ENCODE measurements around the gene MT1F.

Gene MT1F

DNA sequence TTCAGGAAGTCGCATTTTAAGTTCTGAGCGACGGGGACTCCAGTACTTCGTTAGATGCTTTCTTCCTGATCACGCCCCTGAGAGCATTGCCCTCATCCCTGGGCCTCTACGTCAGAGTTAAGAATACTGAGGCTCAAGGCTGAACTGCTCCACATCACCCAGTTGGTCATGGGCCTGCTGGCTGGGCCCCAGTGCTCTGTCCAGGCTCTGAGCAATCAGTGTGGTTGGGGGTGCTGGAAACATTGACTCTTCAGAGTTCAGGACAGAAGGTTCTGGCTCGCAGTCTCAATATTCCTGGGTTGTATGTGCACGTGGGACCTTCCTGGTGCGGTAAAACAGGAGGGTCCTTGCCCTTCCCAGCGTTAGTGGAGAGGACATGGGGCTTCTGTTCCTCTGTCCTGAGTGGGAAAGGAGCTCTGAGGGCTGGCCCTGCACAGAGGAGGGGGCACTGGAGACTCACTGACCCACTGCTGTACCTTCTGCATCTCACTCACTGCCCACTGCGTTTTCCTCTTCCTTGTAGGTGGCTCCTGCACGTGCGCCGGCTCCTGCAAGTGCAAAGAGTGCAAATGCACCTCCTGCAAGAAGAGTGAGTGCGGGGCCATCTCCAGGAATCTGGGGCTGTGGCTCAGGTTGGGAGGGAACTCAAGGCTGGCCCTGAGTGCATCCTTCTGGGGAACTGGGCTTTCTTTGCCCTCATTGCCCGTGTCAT is 31.7 kb upstream of the MT1F start:
- peak; percentile 68 for DNase-seq

DNA sequence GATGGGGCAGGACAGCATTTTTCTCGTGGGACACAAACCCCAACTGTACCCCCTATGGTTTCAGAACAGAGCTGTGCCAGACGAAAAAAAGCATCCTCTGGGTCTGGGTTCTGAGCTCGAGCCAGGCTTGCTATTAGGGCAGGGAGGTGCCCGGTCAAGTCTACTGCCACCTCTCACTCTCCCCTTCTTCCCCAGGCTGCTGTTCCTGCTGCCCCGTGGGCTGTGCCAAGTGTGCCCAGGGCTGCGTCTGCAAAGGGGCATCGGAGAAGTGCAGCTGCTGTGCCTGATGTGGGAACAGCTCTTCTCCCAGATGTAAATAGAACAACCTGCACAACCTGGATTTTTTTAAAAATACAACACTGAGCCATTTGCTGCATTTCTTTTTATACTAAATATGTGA is 31.1 kb upstream of the MT1F start:
- no peak for DNase-seq

DNA sequence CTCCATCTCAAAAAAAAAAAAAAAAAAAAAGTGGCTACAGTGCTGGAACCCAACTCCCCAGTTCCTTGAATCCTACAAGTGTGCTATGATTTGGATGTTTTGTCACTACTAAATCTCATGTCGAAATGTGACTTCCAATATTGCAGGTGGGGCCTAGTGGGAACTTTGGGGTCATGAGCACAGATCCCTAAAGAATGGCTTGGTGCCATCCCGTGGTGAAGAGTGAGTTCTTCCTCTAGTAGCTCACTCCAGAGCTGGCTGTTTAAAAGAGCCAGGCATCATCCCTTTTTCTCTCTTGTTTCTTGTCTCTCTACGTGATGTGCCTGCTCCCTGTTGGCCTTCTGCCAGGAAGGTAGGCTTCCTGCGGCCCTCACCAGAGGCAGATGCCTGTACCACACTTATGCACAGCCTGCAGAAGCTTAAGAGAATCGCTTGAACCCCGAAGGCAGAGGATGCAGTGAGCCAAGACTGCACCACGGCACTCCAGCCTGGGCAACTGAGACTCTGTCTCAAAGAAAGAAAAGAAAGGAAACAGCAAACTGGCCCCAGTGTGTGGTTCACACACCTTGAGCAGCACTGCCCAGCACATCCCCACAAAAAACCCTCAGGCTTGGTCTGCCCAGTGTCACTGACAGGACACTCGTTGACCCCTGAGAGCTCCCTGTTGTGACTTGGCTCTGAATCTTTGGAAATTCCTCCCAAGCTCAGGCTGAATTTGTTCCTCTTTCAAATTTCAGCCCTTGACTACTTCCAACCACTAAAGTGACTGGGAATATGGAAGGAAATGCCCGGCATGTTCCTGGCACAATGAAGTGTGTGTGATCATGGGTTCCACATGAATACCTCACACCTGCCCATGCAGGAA is 29.0 kb upstream of the MT1F start:
- DNase-seq = no peak

DNA sequence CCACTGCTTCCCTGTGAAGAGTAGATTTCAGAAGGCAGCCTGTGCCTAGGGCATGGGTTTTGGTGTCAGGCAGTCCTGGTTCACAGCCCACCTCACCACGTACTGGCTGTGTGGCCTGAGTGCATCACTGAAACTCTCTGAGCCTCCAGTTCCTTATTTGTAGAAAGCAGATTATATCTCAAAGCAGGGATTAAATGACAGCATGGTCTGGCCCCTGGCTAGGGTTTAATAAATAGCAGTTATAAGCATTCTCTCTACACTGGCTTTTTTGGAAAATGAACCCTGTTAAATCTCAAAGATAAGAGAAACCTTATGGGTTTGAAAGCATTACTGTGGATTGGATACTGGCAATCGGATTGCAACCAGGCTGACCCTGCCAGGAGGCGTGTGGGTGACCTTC is 28.2 kb upstream of the MT1F start:
- no peak for DNase-seq

DNA sequence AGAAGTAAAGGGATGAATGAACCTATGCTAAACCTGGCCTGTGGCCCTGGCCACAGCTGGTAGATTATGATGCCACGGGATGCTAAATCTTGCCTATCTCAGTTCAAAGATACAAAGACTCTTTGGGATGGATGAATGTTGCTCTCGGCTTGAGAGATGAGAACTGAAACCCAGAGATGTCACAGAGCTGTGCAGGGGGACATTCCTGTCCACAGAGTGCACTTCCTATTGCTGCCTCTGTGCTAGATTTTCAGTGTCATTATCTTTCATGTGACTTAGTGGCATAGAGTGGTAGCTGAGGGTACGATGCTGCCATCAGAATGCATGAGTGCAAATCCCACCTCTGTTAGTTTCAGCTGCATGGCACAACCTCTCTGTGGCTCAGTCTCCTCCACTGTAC is 27.6 kb upstream of the MT1F start:
- no peak for DNase-seq

DNA sequence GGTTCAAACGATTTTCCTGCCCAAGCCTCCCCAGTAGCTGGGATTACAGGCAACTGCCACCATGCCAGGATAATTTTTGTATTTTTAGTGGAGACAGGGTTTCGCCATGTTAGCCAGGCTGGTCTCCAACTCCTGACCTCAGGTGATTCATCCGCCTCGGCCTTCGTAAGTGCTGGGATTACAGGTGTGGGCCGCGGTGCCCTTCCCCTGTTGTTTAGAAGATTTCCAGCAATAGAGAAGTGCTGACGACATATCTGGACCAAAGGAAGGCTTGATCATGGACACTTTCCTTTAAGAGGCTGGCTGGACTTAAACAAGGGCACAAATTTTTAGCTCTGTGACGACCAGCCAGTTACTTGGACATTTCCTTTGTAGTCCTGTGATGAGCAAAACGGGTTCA is 26.6 kb upstream of the MT1F start:
- DNase-seq = no peak

DNA sequence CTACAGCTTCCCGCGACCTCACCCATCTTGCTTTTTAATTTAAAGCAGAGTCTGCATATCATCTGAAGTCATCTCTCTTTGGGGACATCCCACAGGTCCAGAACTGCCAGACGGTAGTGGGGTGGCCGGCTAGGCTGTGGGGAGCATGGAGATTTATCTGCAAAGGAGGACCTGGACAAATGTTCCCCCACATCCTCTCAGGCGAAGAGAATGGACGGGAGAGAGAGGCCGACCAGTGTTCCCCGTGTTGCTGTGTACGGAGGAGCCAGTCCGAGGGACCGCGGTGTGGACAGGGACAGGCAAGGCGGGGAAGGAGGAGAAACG is 26.0 kb upstream of the MT1F start:
- no peak for DNase-seq

DNA sequence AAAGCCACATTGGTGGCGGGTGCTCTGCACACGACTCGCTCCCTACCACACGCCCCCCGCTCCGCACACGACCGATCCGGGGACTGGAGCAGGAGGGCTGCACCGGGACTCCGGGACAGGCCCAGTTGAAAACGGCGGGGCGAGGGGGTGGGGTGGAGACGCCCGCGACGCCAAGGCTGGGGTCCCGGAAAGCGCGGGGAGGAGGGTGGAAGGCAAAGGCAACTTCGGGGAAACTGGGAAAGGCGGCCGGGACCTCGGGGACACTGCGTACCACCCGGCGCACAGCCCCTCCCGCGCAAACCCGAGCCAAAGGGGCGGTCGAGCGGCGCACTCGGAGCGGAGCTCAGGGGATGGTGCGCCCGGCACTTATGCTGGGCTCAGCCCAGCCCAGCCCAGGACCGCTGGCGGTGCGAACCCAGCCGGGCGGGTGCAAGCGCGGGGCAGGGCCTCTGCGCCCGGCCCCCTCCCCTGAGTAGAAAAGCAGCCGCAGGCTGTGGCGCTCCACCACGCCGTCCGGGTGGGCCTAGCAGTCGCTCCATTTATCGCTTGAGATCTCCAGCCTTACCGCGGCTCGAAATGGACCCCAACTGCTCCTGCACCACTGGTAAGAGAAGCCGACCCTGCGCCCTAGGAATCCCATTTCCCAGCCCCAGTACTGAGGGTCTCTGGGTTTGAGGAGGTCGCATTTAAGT is 25.5 kb upstream of the MT1F start, which contains the start of gene MT1M:
MT1M (plus strand) TSS at position 504 of the 692 bp plus-strand sequence; CDS start at position 577, 73 bp downstream.
- peak; percentile 52 for DNase-seq

DNA sequence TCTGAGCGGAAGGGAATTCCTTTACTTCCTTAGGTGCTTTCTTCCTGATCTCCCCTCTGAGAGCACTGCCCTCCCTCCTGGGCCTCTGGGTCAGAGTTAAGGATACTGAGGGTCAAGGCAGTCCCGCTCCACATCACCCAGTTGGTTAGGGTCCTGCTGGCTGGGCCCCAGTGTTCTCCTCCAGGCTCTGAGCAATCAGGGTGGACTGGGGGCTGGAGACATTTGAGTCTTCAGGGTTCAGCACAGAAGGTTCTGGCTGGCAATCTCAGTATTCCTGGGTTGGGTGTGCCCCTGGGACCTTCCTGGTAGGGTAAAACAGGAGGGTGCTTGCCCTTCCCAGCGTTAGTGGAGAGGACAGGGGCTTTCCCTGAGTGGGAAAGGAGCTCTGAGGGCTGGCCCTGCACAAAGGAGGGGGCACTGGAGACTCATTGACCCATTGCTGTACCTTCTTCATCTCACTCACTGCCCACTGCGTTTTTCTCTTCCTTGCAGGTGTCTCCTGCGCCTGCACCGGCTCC is 24.9 kb upstream of the MT1F start:
- no peak for DNase-seq

DNA sequence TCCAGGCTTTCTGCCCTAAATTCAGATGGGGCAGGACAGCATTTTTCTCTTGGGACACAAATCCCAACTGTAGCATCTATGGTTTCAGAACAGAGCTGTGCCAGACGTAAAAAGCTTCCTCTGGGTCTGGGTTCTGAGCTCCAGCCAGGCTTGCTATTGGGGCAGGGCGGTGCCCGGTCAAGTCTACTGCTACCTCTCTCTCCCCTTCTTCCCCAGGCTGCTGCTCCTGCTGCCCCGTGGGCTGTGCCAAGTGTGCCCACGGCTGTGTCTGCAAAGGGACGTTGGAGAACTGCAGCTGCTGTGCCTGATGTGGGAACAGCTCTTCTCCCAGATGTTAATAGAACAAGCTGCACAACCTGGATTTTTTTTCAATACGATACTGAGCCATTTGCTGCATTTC is 24.2 kb upstream of the MT1F start:
- no peak for DNase-seq

DNA sequence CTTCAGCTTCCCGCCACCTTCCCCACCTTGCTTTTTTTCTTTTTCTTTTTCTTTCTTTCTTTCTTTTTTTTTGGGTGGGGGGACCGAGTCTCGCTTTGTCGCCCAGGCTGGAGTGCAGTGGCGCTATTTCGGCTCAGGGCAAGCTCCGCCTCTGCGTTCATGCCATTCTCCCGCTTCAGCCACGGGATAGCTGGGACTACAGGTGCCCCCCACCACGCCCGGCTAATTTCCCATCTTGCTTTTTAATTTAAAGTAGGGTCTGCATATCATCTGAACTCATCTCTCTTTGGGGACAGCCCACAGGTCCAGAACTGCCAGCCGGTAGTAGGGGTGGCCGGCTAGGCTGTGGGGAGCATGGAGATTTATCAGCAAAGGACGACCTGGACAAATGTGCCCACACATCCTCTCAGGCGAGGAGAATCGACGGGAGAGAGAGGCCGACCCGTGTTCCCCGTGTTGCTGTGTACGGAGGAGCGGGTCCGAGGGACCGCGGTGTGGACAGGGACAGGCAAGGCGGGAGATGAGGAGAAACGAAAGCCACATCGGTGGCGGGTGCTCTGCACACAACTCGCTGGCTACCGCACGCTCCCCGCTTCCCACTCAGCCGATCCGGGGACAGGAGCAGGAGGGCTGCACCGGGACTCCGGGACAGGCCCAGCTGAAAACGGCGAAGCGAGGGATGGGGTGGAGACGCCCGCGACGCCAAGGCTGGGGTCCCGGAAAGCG is 22.9 kb upstream of the MT1F start:
- no peak for DNase-seq

DNA sequence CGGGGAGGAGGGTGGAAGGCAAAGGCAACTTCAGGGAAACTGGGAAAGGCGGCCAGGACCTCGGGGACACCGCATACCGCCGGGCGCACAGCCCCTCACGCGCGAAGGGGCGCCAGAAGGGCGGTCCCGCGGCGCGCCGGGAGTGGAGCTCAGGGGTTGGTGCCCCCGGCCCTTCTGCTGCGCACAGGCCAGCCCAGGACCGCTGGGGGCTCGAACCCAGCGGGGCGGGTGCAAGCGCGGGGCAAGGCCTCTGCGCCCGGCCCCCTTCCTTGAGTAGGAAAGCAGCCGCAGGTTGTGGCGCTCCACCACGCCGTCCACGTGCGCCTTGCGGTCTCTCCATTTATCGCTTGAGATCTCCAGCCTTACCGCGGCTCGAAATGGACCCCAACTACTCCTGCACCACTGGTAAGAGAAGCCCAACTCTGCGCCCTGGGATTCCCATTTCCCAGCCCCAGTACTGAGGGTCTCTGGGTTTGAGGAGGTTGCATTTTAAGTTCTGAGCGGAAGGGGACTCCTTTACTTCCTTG is 22.3 kb upstream of the MT1F start:
- DNase-seq = no peak

DNA sequence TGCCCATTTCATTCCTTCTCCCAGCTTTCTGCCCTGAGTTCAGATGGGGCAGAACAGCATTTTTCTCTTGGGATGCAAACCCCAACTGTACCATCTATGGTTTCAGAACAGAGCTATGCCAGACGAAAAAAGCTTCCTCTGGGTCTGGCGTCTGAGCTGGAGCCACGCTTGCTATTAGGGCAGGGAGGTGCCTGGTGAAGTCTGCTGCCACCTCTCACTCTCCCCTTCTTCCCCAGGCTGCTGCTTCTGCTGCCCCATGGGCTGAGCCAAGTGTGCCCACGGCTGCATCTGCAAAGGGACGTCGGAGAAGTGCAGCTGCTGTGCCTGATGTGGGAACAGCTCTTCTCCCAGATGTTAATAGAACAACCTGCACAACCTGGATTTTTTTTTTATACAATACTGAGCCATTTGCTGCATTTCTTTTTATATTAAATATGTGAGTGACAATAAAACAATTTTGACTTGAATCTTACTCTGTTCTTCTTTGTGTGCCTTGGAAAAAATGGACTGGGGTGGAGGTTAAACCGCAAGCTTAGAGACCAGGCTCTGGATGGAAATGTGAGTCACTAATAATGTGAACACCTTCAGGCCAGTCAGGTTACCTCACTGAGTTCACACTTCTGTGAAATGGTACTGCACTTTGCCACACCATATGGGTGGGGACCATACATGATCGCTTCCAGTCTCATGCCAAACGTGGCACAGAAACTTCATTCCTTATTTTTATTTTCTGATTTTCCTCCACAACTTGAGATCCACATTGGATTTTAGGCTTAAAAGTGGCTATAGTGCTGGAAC is 20.9 kb upstream of the MT1F start:
- no peak for DNase-seq

DNA sequence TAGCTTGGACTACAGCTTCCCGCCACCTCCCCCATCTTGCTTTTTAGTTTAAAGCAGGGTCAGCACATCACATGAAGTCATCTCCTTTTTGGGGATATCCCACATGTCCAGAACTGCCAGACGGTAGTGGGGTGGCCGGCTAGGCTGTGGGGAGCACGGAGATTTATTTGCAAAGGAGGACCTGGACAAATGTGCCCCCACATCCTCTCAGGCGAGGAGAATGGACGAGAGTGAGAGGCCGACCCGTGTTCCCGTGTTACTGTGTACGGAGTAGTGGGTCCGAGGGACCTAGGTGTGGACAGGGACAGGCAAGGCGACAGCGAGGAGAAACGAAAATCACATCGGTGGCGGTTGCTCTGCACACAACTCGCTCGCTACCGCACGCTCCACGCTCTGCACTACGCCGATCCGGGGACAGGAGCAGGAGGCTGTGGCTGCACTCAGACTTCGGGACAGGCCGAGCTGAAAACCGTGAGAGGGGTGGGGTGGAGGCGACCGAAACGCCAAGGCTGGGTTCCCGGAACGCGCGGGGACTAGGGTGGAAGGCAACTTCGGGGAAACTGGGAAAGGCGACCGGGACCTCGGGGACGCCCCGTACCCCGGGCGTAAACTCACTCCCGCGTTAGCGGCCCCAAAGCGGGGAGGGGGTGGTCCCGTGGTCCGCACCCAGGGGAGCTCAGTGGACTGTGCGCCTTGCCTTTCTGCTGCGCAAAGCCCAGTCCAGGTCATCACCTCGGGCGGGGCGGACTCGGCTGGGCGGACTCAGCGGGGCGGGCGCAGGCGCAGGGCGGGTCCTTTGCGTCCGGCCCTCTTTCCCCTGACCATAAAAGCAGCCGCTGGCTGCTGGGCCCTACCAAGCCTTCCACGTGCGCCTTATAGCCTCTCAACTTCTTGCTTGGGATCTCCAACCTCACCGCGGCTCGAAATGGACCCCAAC is 19.7 kb upstream of the MT1F start, which contains the start of gene MT1A:
MT1A (plus strand) TSS at position 853 of the 937 bp plus-strand sequence; CDS start at position 926, 73 bp downstream.
- DNase-seq = peak; percentile 72

DNA sequence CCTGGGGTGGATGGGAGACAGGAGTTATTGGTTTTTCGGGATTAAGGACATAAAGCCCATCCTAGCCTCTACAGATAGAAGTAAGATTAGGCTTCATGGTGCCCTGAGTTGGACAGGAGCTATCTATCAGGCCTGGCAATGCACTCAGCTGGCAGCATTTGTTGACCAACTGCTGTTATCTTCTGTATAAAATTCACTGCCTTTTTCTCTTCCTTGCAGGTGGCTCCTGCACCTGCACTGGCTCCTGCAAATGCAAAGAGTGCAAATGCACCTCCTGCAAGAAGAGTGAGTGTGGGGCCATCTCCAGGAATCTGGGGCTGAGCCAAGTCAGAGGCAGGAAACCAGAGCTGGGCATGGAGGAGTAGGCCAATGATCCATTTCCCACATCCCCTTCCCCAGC is 18.7 kb upstream of the MT1F start:
- no peak for DNase-seq

DNA sequence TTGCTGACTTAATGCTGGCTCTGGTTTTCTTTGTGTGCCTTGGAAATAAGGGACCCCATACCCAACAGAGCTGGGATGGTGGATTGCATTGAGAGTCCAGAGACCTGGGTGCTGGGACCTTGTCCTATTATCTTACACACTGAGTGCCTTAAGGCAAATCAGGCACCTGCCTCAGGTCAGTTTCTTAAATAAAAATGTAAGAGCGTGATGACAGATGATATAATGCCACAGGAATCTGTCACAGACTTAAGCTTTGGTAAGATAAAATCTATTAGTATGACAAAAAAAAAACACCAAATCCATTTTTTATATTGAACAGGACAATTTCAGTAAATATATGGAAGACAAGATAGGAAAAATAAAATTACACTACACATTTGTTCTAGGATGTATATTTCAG is 17.7 kb upstream of the MT1F start:
- DNase-seq = no peak

DNA sequence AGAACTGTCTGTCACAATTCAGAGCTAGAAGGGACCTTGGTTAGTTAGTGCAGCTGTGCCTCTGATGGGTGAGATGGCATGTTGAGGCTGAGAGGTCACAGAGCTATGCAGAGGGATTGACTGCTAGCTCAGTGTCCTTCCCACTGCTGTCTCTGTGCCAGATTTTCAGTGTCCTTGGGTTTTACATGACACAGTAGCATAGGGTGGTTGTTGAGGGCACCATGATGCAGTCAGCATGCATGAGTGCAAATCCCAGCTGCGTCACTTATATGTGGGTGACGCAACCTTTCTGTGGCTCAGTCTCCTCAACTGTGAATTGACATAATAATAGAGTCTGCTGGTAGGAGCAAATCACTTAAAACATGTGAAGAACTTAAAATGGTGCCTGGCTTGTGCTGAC is 16.6 kb upstream of the MT1F start:
- no peak for DNase-seq

DNA sequence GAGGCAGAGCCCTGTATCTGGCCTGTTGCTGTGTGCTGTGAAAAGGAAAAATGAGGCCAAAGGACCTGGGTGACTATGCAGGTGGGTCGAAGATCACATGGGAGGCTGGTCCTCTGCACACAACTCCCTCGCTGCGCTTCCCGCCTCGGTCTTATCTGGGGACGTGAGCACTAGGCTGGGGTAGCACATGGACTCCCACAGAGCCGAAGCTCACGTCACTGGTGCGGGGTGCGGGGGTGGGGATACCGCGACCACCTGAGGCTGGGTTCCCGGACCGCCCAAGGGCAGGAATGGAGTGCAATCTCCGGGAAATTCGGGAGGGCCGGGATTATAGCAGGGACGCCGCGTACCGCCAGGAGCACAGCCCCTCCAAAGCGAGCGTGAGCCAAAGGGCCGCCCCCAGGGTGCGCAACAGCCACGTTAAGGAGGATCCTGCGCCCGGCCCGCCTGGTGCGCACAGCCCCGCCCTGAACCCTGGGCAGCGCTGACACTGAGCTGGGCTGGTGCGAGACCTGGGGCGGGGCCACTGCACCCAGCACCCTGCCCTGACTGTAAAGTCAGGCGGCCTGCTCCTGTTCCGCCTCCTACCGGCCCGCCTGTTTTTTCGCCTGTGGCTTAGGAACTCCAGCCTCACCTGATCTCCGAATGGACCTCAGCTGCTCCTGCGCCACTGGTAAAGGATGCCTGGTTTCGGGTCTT is 14.5 kb upstream of the MT1F start:
- peak; percentile 31 for DNase-seq

DNA sequence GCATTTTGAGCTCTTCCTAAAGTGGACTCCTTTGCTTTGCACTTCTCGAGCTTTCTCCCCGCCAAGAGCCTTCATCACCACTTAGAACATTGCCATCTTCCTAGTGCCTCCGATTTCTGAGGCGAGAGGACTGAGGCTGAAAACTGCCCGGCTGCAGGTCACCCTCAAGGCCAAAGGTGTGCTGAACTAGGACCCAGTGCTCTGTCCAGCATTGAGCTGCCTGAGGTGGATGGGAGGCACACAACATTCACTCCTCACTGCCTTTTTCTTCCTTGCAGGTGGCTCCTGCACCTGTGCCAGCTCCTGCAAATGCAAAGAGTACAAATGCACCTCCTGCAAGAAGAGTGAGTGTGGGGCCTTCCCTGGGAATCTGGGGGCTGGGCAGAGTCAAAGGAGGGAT is 13.9 kb upstream of the MT1F start:
- no peak for DNase-seq

DNA sequence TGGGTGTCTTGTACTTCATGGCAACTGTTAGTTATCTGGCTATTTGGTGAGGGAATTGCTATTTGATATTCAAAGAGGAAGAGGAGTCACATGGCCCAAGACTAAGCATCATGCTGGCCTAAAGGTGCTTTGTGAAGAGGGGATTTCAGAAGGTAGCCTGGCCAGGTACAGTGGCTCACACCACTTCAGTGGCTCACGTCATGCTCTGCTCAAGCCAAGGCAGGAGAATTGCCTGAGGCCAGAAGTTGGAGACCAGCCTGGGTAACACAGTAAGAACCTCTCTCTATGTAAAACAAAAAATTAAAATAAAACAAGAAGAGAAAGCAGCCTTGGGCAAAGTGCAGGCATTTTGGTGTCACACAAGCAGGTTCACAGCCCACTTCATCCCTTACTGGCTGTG is 12.4 kb upstream of the MT1F start:
- DNase-seq = no peak

Data from femur (tissue), 1 donor.